Measurements from ENCODE around the gene MED25.

MED25 gene

DNA sequence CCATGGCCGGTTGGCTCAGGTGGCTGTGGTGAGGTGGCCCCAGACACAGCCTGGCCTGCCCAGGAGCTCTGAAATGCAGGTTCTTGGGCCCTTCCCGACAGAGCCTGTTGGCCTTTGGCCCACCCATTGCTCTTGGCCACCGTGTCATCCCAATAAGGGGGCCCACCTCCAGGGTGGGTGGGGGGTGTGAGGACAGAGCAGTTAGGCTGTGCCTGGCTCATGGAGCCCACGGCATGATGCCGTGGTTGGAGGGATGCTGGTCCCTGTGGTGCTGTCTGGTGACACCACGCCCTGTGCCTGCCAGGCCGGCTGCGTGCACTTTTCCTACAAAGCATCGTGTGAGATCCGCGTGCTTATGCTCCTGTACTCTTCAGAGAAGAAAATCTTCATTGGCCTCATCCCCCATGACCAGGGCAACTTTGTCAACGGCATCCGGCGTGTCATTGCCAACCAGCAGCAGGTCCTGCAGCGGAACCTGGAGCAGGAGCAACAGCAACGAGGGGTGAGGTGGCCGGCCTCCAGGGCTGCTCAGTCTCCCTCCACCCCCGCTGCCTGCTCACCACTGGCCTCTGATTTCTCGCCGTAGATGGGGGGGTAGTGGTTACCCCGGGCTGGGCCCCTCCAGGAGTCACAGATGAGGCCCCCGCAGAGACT, 41.7 kb downstream of the MED25 start:
- Histone ChIP-seq H3K9ac (ENCODE audit: low read depth, low read length, poor library complexity, severe bottlenecking) (no peak overlapping the region), H3K9me3 (ENCODE audit: insufficient read depth, low read depth, low read length) (no peaks in the 10 kb centered on the region), H2AFZ (ENCODE audit: low read length) (no peak overlapping the region), H3K27me3 (ENCODE audit: insufficient read depth, low read length, poor library complexity, severe bottlenecking) (no peaks in the 10 kb centered on the region), H3F3A (ENCODE audit: low read depth) (no peaks in the 10 kb centered on the region), H3K36me3 (ENCODE audit: insufficient read depth, low read length) (peaks cover 67% of the 10 kb centered on the region; the same call in 1 of the 2 replicates), H4K20me1 (ENCODE audit: insufficient read depth, low read length, poor library complexity, severe bottlenecking) (peaks cover 55% of the 10 kb centered on the region), H3K79me2 (ENCODE audit: insufficient read depth, low read length) (peaks cover 23% of the 10 kb centered on the region), H3K4me1 (ENCODE audit: insufficient read depth, low read length, poor library complexity, severe bottlenecking) (peaks cover 1% of the 10 kb centered on the region), H3K4me3 (ENCODE audit: low read length, poor library complexity, severe bottlenecking) (no peak overlapping the region), H3K4me2 (ENCODE audit: low read depth, low read length, poor library complexity, severe bottlenecking) (no peak overlapping the region), H3K9me2 (replicated peaks; ENCODE audit: low read depth, low read length) (no peaks in the 10 kb centered on the region)
- no peak for TF ChIP-seq EZH2phosphoT487 (IDR thresholded peaks at IDR 0.05; ENCODE audit: borderline replicate concordance)
- TF ChIP-seq, protein P1, sequence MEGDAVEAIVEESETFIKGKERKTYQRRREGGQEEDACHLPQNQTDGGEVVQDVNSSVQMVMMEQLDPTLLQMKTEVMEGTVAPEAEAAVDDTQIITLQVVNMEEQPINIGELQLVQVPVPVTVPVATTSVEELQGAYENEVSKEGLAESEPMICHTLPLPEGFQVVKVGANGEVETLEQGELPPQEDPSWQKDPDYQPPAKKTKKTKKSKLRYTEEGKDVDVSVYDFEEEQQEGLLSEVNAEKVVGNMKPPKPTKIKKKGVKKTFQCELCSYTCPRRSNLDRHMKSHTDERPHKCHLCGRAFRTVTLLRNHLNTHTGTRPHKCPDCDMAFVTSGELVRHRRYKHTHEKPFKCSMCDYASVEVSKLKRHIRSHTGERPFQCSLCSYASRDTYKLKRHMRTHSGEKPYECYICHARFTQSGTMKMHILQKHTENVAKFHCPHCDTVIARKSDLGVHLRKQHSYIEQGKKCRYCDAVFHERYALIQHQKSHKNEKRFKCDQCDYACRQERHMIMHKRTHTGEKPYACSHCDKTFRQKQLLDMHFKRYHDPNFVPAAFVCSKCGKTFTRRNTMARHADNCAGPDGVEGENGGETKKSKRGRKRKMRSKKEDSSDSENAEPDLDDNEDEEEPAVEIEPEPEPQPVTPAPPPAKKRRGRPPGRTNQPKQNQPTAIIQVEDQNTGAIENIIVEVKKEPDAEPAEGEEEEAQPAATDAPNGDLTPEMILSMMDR (conservative IDR thresholded peaks at IDR 0.05; ENCODE audit: low read length): no peak

DNA sequence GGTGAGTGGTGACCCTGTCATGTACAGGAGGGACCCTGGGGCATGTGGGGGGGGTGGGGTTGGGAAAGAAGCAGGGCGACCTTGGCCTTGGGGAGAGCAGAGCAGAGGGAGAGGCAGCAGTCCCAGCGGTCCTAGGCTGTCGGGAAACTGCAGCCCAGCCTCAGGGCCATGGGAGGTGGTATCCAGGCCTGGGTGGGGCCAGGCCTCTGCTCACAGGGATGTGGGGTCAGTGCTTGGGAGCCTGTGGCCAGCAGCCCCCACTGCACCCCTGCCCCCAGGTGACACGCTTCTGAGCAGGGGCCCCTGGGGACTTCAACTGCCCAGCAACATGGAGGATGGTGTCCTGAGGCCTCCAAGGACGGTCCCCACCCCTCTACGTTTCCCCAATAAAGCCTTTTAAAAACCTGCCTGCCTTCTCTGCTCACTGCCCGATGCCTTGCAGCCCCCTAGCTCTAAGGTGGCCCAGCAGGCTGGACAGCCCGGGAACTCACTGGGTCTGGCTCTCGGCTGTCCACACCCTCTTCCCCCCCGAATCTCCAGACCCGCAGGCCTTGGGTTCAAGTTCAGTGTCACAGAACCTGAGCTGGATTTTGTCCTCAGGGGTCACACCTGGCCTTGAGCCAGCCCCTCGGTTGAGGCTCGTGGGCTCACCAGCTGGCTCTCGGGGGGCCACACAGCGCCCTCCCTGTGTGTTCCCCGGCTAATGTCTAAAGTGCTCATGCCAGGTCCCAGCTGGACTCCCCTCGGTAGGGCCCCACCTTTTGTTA, 42.4 kb downstream of the MED25 start:
- H3K27me3 ChIP-seq (ENCODE audit: insufficient read depth, low read length, poor library complexity, severe bottlenecking): no peaks in the 10 kb centered on the region
- TF ChIP-seq EZH2phosphoT487 (IDR thresholded peaks at IDR 0.05; ENCODE audit: borderline replicate concordance): no peak
- TF ChIP-seq, protein P1 (conservative IDR thresholded peaks at IDR 0.05; ENCODE audit: low read length): no peak
- no peak overlapping the region for H3K4me2 ChIP-seq (ENCODE audit: low read depth, low read length, poor library complexity, severe bottlenecking)
- peaks cover 64% of the 10 kb centered on the region; the same call in 1 of the 2 replicates for H3K36me3 ChIP-seq (ENCODE audit: insufficient read depth, low read length)
- H3K9me2 ChIP-seq (replicated peaks; ENCODE audit: low read depth, low read length): no peaks in the 10 kb centered on the region
- H3K4me3 ChIP-seq (ENCODE audit: low read length, poor library complexity, severe bottlenecking): no peak overlapping the region
- H3F3A ChIP-seq (ENCODE audit: low read depth): no peaks in the 10 kb centered on the region
- H4K20me1 ChIP-seq (ENCODE audit: insufficient read depth, low read length, poor library complexity, severe bottlenecking): peaks cover 53% of the 10 kb centered on the region
- peaks cover 7% of the 10 kb centered on the region for H3K4me1 ChIP-seq (ENCODE audit: insufficient read depth, low read length, poor library complexity, severe bottlenecking)
- no peak overlapping the region for H3K9ac ChIP-seq (ENCODE audit: low read depth, low read length, poor library complexity, severe bottlenecking)
- no peak overlapping the region for H2AFZ ChIP-seq (ENCODE audit: low read length)
- no peaks in the 10 kb centered on the region for H3K9me3 ChIP-seq (ENCODE audit: insufficient read depth, low read depth, low read length)
- H3K79me2 ChIP-seq (ENCODE audit: insufficient read depth, low read length): peaks cover 24% of the 10 kb centered on the region

DNA sequence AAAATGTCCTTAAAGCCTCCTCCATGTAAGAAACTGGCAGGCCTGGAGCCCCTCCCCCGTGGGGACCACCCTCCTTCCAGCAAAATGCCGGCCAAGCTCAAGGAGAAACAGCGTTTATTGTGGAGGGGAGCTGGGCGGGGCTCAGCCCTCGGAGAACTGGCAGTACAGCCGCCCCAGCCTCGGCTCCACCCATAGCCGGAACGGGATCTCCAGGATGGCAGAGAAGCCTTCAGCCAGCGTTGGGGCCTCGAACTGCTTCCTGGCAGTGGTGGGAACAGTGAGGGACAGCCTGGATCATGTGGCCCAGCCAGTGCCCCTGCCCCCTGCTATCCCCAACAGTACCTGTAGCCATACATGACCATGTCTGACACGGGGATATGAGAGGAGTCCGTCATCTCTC, 43.0 kb downstream of the MED25 start:
- no peak overlapping the region for H2AFZ ChIP-seq (ENCODE audit: low read length)
- H3F3A ChIP-seq (ENCODE audit: low read depth): no peaks in the 10 kb centered on the region
- H3K4me3 ChIP-seq (ENCODE audit: low read length, poor library complexity, severe bottlenecking): no peak overlapping the region
- H3K9me2 ChIP-seq (replicated peaks; ENCODE audit: low read depth, low read length): no peaks in the 10 kb centered on the region
- H3K9ac ChIP-seq (ENCODE audit: low read depth, low read length, poor library complexity, severe bottlenecking): no peak overlapping the region
- H4K20me1 ChIP-seq (ENCODE audit: insufficient read depth, low read length, poor library complexity, severe bottlenecking): peaks cover 55% of the 10 kb centered on the region
- H3K79me2 ChIP-seq (ENCODE audit: insufficient read depth, low read length): peaks cover 30% of the 10 kb centered on the region
- no peak overlapping the region for H3K4me2 ChIP-seq (ENCODE audit: low read depth, low read length, poor library complexity, severe bottlenecking)
- H3K4me1 ChIP-seq (ENCODE audit: insufficient read depth, low read length, poor library complexity, severe bottlenecking): peaks cover 12% of the 10 kb centered on the region
- H3K27me3 ChIP-seq (ENCODE audit: insufficient read depth, low read length, poor library complexity, severe bottlenecking): no peaks in the 10 kb centered on the region
- TF ChIP-seq, protein P1 (conservative IDR thresholded peaks at IDR 0.05; ENCODE audit: low read length): no peak
- no peak for TF ChIP-seq EZH2phosphoT487 (IDR thresholded peaks at IDR 0.05; ENCODE audit: borderline replicate concordance)
- no peaks in the 10 kb centered on the region for H3K9me3 ChIP-seq (ENCODE audit: insufficient read depth, low read depth, low read length)
- peaks cover 58% of the 10 kb centered on the region; the same call in 1 of the 2 replicates for H3K36me3 ChIP-seq (ENCODE audit: insufficient read depth, low read length)

Measured in Loucy (cell line).